Suprapubic skin (tissue), 4 donors: ENCODE measurements around the gene NEMP1. TPM values are rescaled to one million over a fixed set of nuclear protein-coding genes. Genes with fewer than 3 reads are reported as not detected.

ENCODE experiments used
- DNase-seq, 2 donors: peaks; one replicate each; pipeline ENCODE4 v3.0.0-alpha.2; 2019; ENCODE audit warnings: low spot score in 2 of 2
- H3K27ac ChIP-seq: fragments of 200-600 bp; sonication (generic); one replicate; pipeline ENCODE4 v1.5.1; 2019
- H3K27me3 ChIP-seq: fragments of 200-600 bp; sonication (generic); one replicate; pipeline ENCODE4 v1.5.1; 2019
- H3K36me3 ChIP-seq: fragments of 200-600 bp; sonication (generic); one replicate; pipeline ENCODE4 v1.5.1; 2019
- H3K4me1 ChIP-seq: fragments of 200-600 bp; sonication (generic); one replicate; pipeline ENCODE4 v1.5.1; 2019
- H3K4me3 ChIP-seq: fragments of 200-600 bp; sonication (generic); one replicate; pipeline ENCODE4 v1.5.1; 2019; ENCODE audit warnings: mild to moderate bottlenecking
- H3K9me3 ChIP-seq: fragments of 200-600 bp; sonication (generic); one replicate; pipeline ENCODE4 v1.5.1; 2019
- CTCF ChIP-seq, 2 donors: fragments of 200-600 bp in 1 of 2; fragments of 450-650 bp in 1 of 2; sonication (generic) in 1 of 2; IDR thresholded peaks; one replicate each; pipeline ENCODE4 v1.5.1; 2016 to 2019; ENCODE audit warnings: antibody characterized with exemption in 2 of 2, mild to moderate bottlenecking in 1 of 2, moderate library complexity in 1 of 2
- EP300 ChIP-seq: sonication (generic); formaldehyde crosslinking; IDR thresholded peaks from one replicate; pipeline ENCODE4 v1.6.1; 2017; ENCODE audit warnings: antibody characterized with exemption
- POLR2A ChIP-seq, 2 donors: fragments of 450-650 bp; IDR thresholded peaks; one replicate each; pipeline ENCODE4 v1.6.1; 2017; ENCODE audit warnings: antibody characterized with exemption in 2 of 2, mild to moderate bottlenecking in 2 of 2, moderate library complexity in 2 of 2
- POLR2AphosphoS5 ChIP-seq, 3 donors: sonication (generic); formaldehyde crosslinking; IDR thresholded peaks; one replicate each; pipeline ENCODE4 v1.6.1; 2017; ENCODE audit warnings: antibody characterized with exemption in 3 of 3
- WGBS: methylation state at CpG from one replicate; pipeline ENCODE4 v1.1.5; 2018; 5-methylcytosine and 5-hydroxymethylcytosine counted together
- total RNA-seq, 4 donors: library from RNA; depleted of rRNA; stranded (reverse); fragments of >200 nt; gene quantifications; one replicate each; pipeline ENCODE4 v1.1.0, GENCODE V29; 2016

Gene NEMP1
- total RNA-seq, 4 donors from 2014 or later: 6.5 to 31.2 (median 9.5) TPM

GRCh38 chr12:57091638-57092528, 13.3 kb upstream of the NEMP1 start:
- H3K36me3 ChIP-seq: peaks cover 54% of the 10 kb centered on the region
- no peak for TF ChIP-seq EP300
- TF ChIP-seq POLR2AphosphoS5 (IDR thresholded peaks at IDR 0.05): no peak
- TF ChIP-seq CTCF (IDR thresholded peaks at IDR 0.05): no peak
- no peak for TF ChIP-seq POLR2A (IDR thresholded peaks at IDR 0.05)
- WGBS: 75% methylated on average over 23 of the region's 25 CpGs
- peak overlapping the region; percentile 86 for H3K27ac ChIP-seq
- peak overlapping the region; percentile 74 for H3K4me3 ChIP-seq
- no peaks in the 10 kb centered on the region for H3K27me3 ChIP-seq
- H3K9me3 ChIP-seq: no peaks in the 10 kb centered on the region
- peaks cover 74% of the 10 kb centered on the region for H3K4me1 ChIP-seq
- DNase-seq: peak in 1 of 2 donors; percentile 49

- Histone ChIP-seq H3K27ac (peak overlapping the region; percentile 97), H3K36me3 (peaks cover 46% of the 10 kb centered on the region), H3K27me3 (no peaks in the 10 kb centered on the region), H3K4me3 (peak overlapping the region; percentile 74), H3K9me3 (no peaks in the 10 kb centered on the region), H3K4me1 (peaks cover 70% of the 10 kb centered on the region)
- WGBS: 54% methylated on average over 12 of the region's 22 CpGs
- TF ChIP-seq EP300 (no peak), POLR2AphosphoS5 (IDR thresholded peaks at IDR 0.05) (no peak), POLR2A (IDR thresholded peaks at IDR 0.05) (no peak), CTCF (IDR thresholded peaks at IDR 0.05) (no peak)
- DNase-seq: peak in 1 of 2 donors; percentile 67
Measured at GRCh38 chr12:57090924-57091637, 12.5 kb upstream of the NEMP1 start.

- Histone ChIP-seq H3K36me3 (peaks cover 40% of the 10 kb centered on the region), H3K4me1 (peaks cover 70% of the 10 kb centered on the region), H3K9me3 (no peaks in the 10 kb centered on the region), H3K27me3 (no peaks in the 10 kb centered on the region), H3K4me3 (peak overlapping the region; percentile 74), H3K27ac (peak overlapping the region; percentile 97)
- WGBS: 36% methylated on average over 6 of the region's 6 CpGs
- TF ChIP-seq POLR2A (IDR thresholded peaks at IDR 0.05) (no peak), POLR2AphosphoS5 (IDR thresholded peaks at IDR 0.05) (no peak), CTCF (IDR thresholded peaks at IDR 0.05) (no peak), EP300 (no peak)
- no peak for DNase-seq
Measured at GRCh38 chr12:57090490-57090889, 11.9 kb upstream of the NEMP1 start.

GRCh38 chr12:57089271-57090245, 11.0 kb upstream of the NEMP1 start:
- H3K4me3 ChIP-seq: peak overlapping the region; percentile 74
- H3K36me3 ChIP-seq: peaks cover 31% of the 10 kb centered on the region
- peaks cover 65% of the 10 kb centered on the region for H3K4me1 ChIP-seq
- 2% methylated on average over 35 of the region's 45 CpGs for WGBS
- no peak for TF ChIP-seq CTCF (IDR thresholded peaks at IDR 0.05)
- no peak for TF ChIP-seq EP300
- peak in 1 of 2 donors; percentile 28 for TF ChIP-seq POLR2A (IDR thresholded peaks at IDR 0.05)
- TF ChIP-seq POLR2AphosphoS5 (IDR thresholded peaks at IDR 0.05): peak in 1 of 3 donors; percentile 24
- DNase-seq: peak; percentile 86 to 87
- peak overlapping the region; percentile 97 for H3K27ac ChIP-seq
- no peaks in the 10 kb centered on the region for H3K27me3 ChIP-seq
- no peaks in the 10 kb centered on the region for H3K9me3 ChIP-seq
